SU-DHL-6 (cell line): ENCODE results near the gene LRRN3.

Experiments
- EZH2phosphoT487 ChIP-seq: fragments of 200-600 bp; sonication (generic), shearing (Covaris generic); conservative IDR thresholded peaks from 2 replicates; pipeline ENCODE4 v1.6.1; 2018; ENCODE audit warnings: mild to moderate bottlenecking, antibody characterized with exemption, low read length, moderate library complexity, mixed read lengths
- TF ChIP-seq, protein P1 (sequence below): fragments of 200-600 bp; sonication (generic); IDR thresholded peaks from one replicate; pipeline ENCODE4 v1.5.1; 2017; ENCODE audit warnings: antibody characterized with exemption, mild to moderate bottlenecking, low read length, moderate library complexity; ENCODE audit not compliant: insufficient read depth, poor library complexity, severe bottlenecking

GRCh38 chr7:111067682-111068081 lies 23.2 kb upstream of the LRRN3 start:
- TF ChIP-seq, protein P1, sequence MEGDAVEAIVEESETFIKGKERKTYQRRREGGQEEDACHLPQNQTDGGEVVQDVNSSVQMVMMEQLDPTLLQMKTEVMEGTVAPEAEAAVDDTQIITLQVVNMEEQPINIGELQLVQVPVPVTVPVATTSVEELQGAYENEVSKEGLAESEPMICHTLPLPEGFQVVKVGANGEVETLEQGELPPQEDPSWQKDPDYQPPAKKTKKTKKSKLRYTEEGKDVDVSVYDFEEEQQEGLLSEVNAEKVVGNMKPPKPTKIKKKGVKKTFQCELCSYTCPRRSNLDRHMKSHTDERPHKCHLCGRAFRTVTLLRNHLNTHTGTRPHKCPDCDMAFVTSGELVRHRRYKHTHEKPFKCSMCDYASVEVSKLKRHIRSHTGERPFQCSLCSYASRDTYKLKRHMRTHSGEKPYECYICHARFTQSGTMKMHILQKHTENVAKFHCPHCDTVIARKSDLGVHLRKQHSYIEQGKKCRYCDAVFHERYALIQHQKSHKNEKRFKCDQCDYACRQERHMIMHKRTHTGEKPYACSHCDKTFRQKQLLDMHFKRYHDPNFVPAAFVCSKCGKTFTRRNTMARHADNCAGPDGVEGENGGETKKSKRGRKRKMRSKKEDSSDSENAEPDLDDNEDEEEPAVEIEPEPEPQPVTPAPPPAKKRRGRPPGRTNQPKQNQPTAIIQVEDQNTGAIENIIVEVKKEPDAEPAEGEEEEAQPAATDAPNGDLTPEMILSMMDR: no peak
- no peak for TF ChIP-seq EZH2phosphoT487
